Loucy (cell line): ENCODE measurements around the gene ILK.

ENCODE experiments used
- H2AFZ ChIP-seq: fragments of 200-600 bp; sonication (generic); 2 replicates; pipeline ENCODE4 v1.6.0; 2016; ENCODE audit warnings: antibody characterized with exemption, mild to moderate bottlenecking, low read length, moderate library complexity
- H3F3A ChIP-seq: fragments of 200-600 bp; 2 replicates; pipeline ENCODE4 v1.6.0; 2016; ENCODE audit warnings: antibody characterized with exemption, low read depth, mild to moderate bottlenecking
- H3K27me3 ChIP-seq: fragments of 200-600 bp; sonication (generic); 2 replicates; pipeline ENCODE4 v1.6.1; 2014; ENCODE audit warnings: low read length, mild to moderate bottlenecking; ENCODE audit not compliant: insufficient read depth, poor library complexity, severe bottlenecking
- H3K36me3 ChIP-seq: fragments of 200-600 bp; sonication (generic); 2 replicates; pipeline ENCODE4 v1.6.1; 2016; ENCODE audit warnings: low read length; ENCODE audit not compliant: insufficient read depth
- H3K4me1 ChIP-seq: fragments of 200-600 bp; sonication (generic); 2 replicates; pipeline ENCODE4 v1.5.1; 2014; ENCODE audit warnings: low read length, mild to moderate bottlenecking; ENCODE audit not compliant: insufficient read depth, poor library complexity, severe bottlenecking
- H3K4me2 ChIP-seq: fragments of 200-600 bp; sonication (generic); 2 replicates; pipeline ENCODE4 v1.6.0; 2014; ENCODE audit warnings: antibody characterized with exemption, low read length, low read depth, mild to moderate bottlenecking; ENCODE audit not compliant: poor library complexity, severe bottlenecking
- H3K4me3 ChIP-seq: fragments of 200-600 bp; sonication (generic); 2 replicates; pipeline ENCODE4 v1.5.1; 2014; ENCODE audit warnings: low read length, mild to moderate bottlenecking, mixed read lengths; ENCODE audit not compliant: poor library complexity, severe bottlenecking
- H3K79me2 ChIP-seq: fragments of 200-600 bp; sonication (generic); 2 replicates; pipeline ENCODE4 v1.6.1; 2014; ENCODE audit warnings: low read length; ENCODE audit not compliant: insufficient read depth
- H3K9ac ChIP-seq: fragments of 200-600 bp; sonication (generic); 2 replicates; pipeline ENCODE4 v1.6.0; 2014; ENCODE audit warnings: mild to moderate bottlenecking, low read depth, low read length, moderate library complexity; ENCODE audit not compliant: poor library complexity, severe bottlenecking
- H3K9me2 ChIP-seq: fragments of 200-600 bp; sonication (generic); replicated peaks from 2 replicates; pipeline ENCODE4 v1.6.1; 2016; ENCODE audit warnings: low read depth, low read length, mixed read lengths
- H3K9me3 ChIP-seq: fragments of 200-600 bp; sonication (generic); 2 replicates; pipeline ENCODE4 v1.6.1; 2014; ENCODE audit warnings: mild to moderate bottlenecking, antibody characterized with exemption, low read length, low read depth; ENCODE audit not compliant: insufficient read depth
- H4K20me1 ChIP-seq: fragments of 200-600 bp; sonication (generic); 2 replicates; pipeline ENCODE4 v1.6.0; 2014; ENCODE audit warnings: antibody characterized with exemption, low read length, mild to moderate bottlenecking; ENCODE audit not compliant: insufficient read depth, poor library complexity, severe bottlenecking
- CTCF ChIP-seq: fragments of 200-600 bp; sonication (generic); conservative IDR thresholded peaks from 2 replicates; pipeline ENCODE4 v1.5.1; 2014; ENCODE audit warnings: mild to moderate bottlenecking, antibody characterized with exemption, low read length
- EZH2phosphoT487 ChIP-seq: fragments of 200-600 bp; IDR thresholded peaks from 2 replicates; pipeline ENCODE4 v1.6.1; 2018; ENCODE audit warnings: antibody characterized with exemption, mild to moderate bottlenecking, moderate library complexity, borderline replicate concordance

Gene ILK

GRCh38 chr11:6655790-6656583 lies 52.4 kb downstream of the ILK start, which contains the start of gene DCHS1:
DCHS1 (minus strand) TSS chr11:6655809; CDS start chr11:6641613, 14,196 bp downstream.
- no peaks in the 10 kb centered on the region for H3K9me2 ChIP-seq
- H3K4me2 ChIP-seq: peak within 1 kb of the TSS; percentile 27
- no peaks in the 10 kb centered on the region for H4K20me1 ChIP-seq
- H2AFZ ChIP-seq: peak within 1 kb of the TSS; percentile 42; the same call in 1 of the 2 replicates
- no peak within 1 kb of the TSS for H3K9ac ChIP-seq
- TF ChIP-seq CTCF (no peak), EZH2phosphoT487 (no peak)
- H3K27me3 ChIP-seq: no peaks in the 10 kb centered on the region
- H3K4me1 ChIP-seq: no peaks in the 10 kb centered on the region
- no peak within 1 kb of the TSS for H3K4me3 ChIP-seq
- H3K9me3 ChIP-seq: no peaks in the 10 kb centered on the region
- no peaks in the 10 kb centered on the region for H3K79me2 ChIP-seq
- no peaks in the 10 kb centered on the region for H3F3A ChIP-seq
- H3K36me3 ChIP-seq: no peaks in the 10 kb centered on the region

- Histone ChIP-seq H3K79me2 (no peaks in the 10 kb centered on the region), H3K9me2 (no peaks in the 10 kb centered on the region), H3K4me3 (no peak overlapping the region), H3F3A (no peaks in the 10 kb centered on the region), H2AFZ (no peak overlapping the region), H3K27me3 (no peaks in the 10 kb centered on the region), H3K4me2 (no peak overlapping the region), H3K9me3 (no peaks in the 10 kb centered on the region), H3K4me1 (no peaks in the 10 kb centered on the region), H3K36me3 (no peaks in the 10 kb centered on the region), H3K9ac (no peak overlapping the region), H4K20me1 (no peaks in the 10 kb centered on the region)
- TF ChIP-seq EZH2phosphoT487: no peak
Measured at GRCh38 chr11:6656584-6656915, 53.0 kb downstream of the ILK start.

GRCh38 chr11:6656936-6657335 lies 53.4 kb downstream of the ILK start:
- no peak for TF ChIP-seq CTCF
- no peak for TF ChIP-seq EZH2phosphoT487
- H3K4me2 ChIP-seq: no peak overlapping the region

GRCh38 chr11:6657346-6657745 lies 53.8 kb downstream of the ILK start:
- no peaks in the 10 kb centered on the region for H3F3A ChIP-seq
- no peak for TF ChIP-seq EZH2phosphoT487
- no peak for TF ChIP-seq CTCF
- H3K4me1 ChIP-seq: no peaks in the 10 kb centered on the region
- no peaks in the 10 kb centered on the region for H3K9me2 ChIP-seq
- H3K27me3 ChIP-seq: no peaks in the 10 kb centered on the region
- H3K9me3 ChIP-seq: no peaks in the 10 kb centered on the region
- no peak overlapping the region for H3K4me2 ChIP-seq
- H3K79me2 ChIP-seq: no peaks in the 10 kb centered on the region
- no peaks in the 10 kb centered on the region for H3K36me3 ChIP-seq
- no peak overlapping the region for H3K9ac ChIP-seq
- no peak overlapping the region for H3K4me3 ChIP-seq
- H4K20me1 ChIP-seq: no peaks in the 10 kb centered on the region
- no peak overlapping the region for H2AFZ ChIP-seq

More at GRCh38 chr11:6656936-6657335, 53.4 kb downstream of the ILK start:
- no peaks in the 10 kb centered on the region for H3K9me3 ChIP-seq
- no peaks in the 10 kb centered on the region for H3K79me2 ChIP-seq
- no peak overlapping the region for H3K9ac ChIP-seq
- no peak overlapping the region for H3K4me3 ChIP-seq
- H3K9me2 ChIP-seq: no peaks in the 10 kb centered on the region
- H3K4me1 ChIP-seq: no peaks in the 10 kb centered on the region
- H3K36me3 ChIP-seq: no peaks in the 10 kb centered on the region
- no peak overlapping the region for H2AFZ ChIP-seq
- no peaks in the 10 kb centered on the region for H4K20me1 ChIP-seq
- no peaks in the 10 kb centered on the region for H3K27me3 ChIP-seq
- H3F3A ChIP-seq: no peaks in the 10 kb centered on the region
